DOHH2 (cell line): ENCODE results near the gene C1orf105.

Experiments
- H3F3A ChIP-seq: fragments of 200-600 bp; sonication (generic), shearing (Covaris generic); 2 replicates; pipeline ENCODE4 v1.6.0; 2016; ENCODE audit warnings: antibody characterized with exemption, mild to moderate bottlenecking; ENCODE audit not compliant: control insufficient read depth, insufficient read depth
- H3K27ac ChIP-seq: fragments of 200-600 bp; sonication (generic); 2 replicates; pipeline ENCODE4 v1.5.1; 2014; ENCODE audit warnings: low read depth, mild to moderate bottlenecking, low read length, moderate library complexity
- H3K27me3 ChIP-seq: fragments of 200-600 bp; sonication (generic); 2 replicates; pipeline ENCODE4 v1.6.1; 2014; ENCODE audit warnings: mild to moderate bottlenecking, low read length, mixed read lengths; ENCODE audit not compliant: control insufficient read depth
- H3K36me3 ChIP-seq: fragments of 200-600 bp; sonication (generic); 2 replicates; pipeline ENCODE4 v1.6.1; 2014; ENCODE audit warnings: mild to moderate bottlenecking, low read length, moderate library complexity, mixed read lengths; ENCODE audit not compliant: control insufficient read depth
- H3K4me1 ChIP-seq: fragments of 200-600 bp; sonication (generic); 2 replicates; pipeline ENCODE4 v1.6.1; 2014; ENCODE audit warnings: mild to moderate bottlenecking, low read length, mixed read lengths; ENCODE audit not compliant: control insufficient read depth
- H3K4me2 ChIP-seq: fragments of 200-600 bp; sonication (generic); 2 replicates; pipeline ENCODE4 v1.6.0; 2014; ENCODE audit warnings: mild to moderate bottlenecking, low read length, moderate library complexity
- H3K4me3 ChIP-seq: fragments of 200-600 bp; sonication (generic); 2 replicates; pipeline ENCODE4 v1.5.1; 2014; ENCODE audit warnings: mild to moderate bottlenecking, low read length, mixed read lengths
- H3K79me2 ChIP-seq: fragments of 200-600 bp; sonication (generic); 2 replicates; pipeline ENCODE4 v1.6.1; 2014; ENCODE audit warnings: mild to moderate bottlenecking, low read length, mixed read lengths; ENCODE audit not compliant: control insufficient read depth
- H3K9me2 ChIP-seq: fragments of 200-600 bp; sonication (generic); replicated peaks from 2 replicates; pipeline ENCODE4 v1.6.1; 2014; ENCODE audit warnings: mild to moderate bottlenecking, low read length, mixed read lengths; ENCODE audit not compliant: control insufficient read depth
- H3K9me3 ChIP-seq: fragments of 200-600 bp; sonication (generic); 2 replicates; pipeline ENCODE4 v1.6.1; 2014; ENCODE audit warnings: antibody characterized with exemption, low read length, mixed read lengths; ENCODE audit not compliant: control insufficient read depth, insufficient read depth
- H4K20me1 ChIP-seq: fragments of 200-600 bp; sonication (generic); 2 replicates; pipeline ENCODE4 v1.6.0; 2014; ENCODE audit warnings: low read depth, mild to moderate bottlenecking, antibody characterized with exemption, low read length, moderate library complexity; ENCODE audit not compliant: control insufficient read depth, insufficient read depth
- EZH2phosphoT487 ChIP-seq: fragments of 200-600 bp; sonication (generic); IDR thresholded peaks from 2 replicates; pipeline ENCODE4 v1.6.1; 2017; ENCODE audit warnings: borderline replicate concordance, mild to moderate bottlenecking, antibody characterized with exemption, low read length, moderate library complexity, mixed read lengths
- TF ChIP-seq, protein P1 (sequence below): fragments of 200-600 bp; sonication (generic); IDR thresholded peaks from one replicate; pipeline ENCODE4 v1.5.1; 2014; ENCODE audit warnings: antibody characterized with exemption, mild to moderate bottlenecking, low read depth, low read length; ENCODE audit not compliant: poor library complexity, severe bottlenecking

The C1orf105 gene

DNA sequence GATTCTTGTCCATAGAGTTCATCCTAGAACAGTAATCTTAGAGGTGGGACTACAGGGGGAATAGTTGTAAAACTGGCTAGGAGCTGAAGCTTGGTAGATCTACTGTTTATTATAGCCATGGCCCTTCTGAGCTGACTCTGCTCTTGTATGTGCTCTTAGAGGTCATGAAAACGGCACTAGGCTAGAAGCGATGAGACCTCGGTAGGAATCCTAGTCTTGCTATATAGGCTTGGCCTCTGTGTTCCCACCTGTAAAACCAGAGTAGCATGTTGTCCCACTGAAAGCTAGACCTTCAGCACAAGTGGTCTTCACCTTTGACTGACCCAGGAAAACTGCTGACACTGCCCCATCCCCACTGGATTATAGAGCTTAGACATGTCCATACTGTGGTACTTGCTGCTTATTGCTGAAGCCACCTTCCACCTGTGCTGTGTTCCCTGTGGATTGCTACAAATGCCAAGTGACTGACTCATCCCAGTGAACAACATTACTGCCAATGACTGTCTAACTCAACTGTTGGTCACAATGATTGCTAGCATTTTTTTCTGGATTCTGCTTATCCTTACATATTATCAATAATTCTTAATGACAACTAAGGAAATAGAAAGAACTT is 46.4 kb downstream of the C1orf105 start:
- H3K27ac ChIP-seq: no peak overlapping the region

DNA sequence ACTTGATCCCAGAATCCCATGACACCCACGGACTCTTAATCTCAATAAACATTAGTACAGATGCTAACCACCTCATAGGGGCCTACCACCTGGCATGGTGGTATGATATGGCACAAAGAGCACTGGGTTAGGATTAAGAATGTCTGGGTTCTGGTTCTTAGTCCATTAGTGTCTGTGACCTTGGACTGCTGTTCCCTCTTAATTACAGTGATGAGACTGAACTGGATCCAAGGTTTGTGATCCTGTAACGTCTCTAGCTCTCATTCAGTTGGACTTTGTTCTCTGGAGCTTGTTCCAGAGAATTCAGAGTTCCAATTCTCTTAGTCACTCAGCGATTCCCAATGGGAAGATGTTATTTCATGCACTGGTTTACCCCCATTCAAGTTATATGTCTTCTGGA is 47.0 kb downstream of the C1orf105 start:
- Histone ChIP-seq H3K4me1 (no peaks in the 10 kb centered on the region), H3F3A (no peaks in the 10 kb centered on the region), H4K20me1 (no peaks in the 10 kb centered on the region), H3K9me2 (no peaks in the 10 kb centered on the region), H3K4me3 (no peak overlapping the region), H3K27ac (no peak overlapping the region), H3K4me2 (no peak overlapping the region), H3K9me3 (no peaks in the 10 kb centered on the region; the same call in 1 of the 2 replicates), H3K36me3 (no peaks in the 10 kb centered on the region), H3K27me3 (no peaks in the 10 kb centered on the region; the same call in 1 of the 2 replicates), H3K79me2 (no peaks in the 10 kb centered on the region)
- no peak for TF ChIP-seq EZH2phosphoT487
- TF ChIP-seq, protein P1, sequence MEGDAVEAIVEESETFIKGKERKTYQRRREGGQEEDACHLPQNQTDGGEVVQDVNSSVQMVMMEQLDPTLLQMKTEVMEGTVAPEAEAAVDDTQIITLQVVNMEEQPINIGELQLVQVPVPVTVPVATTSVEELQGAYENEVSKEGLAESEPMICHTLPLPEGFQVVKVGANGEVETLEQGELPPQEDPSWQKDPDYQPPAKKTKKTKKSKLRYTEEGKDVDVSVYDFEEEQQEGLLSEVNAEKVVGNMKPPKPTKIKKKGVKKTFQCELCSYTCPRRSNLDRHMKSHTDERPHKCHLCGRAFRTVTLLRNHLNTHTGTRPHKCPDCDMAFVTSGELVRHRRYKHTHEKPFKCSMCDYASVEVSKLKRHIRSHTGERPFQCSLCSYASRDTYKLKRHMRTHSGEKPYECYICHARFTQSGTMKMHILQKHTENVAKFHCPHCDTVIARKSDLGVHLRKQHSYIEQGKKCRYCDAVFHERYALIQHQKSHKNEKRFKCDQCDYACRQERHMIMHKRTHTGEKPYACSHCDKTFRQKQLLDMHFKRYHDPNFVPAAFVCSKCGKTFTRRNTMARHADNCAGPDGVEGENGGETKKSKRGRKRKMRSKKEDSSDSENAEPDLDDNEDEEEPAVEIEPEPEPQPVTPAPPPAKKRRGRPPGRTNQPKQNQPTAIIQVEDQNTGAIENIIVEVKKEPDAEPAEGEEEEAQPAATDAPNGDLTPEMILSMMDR: no peak

More for the DNA sequence above, 46.4 kb downstream of the C1orf105 start:
- Histone ChIP-seq H3K4me2 (no peak overlapping the region), H3F3A (no peaks in the 10 kb centered on the region), H4K20me1 (no peaks in the 10 kb centered on the region), H3K4me1 (no peaks in the 10 kb centered on the region), H3K9me3 (no peaks in the 10 kb centered on the region; the same call in 1 of the 2 replicates), H3K27me3 (no peaks in the 10 kb centered on the region; the same call in 1 of the 2 replicates), H3K79me2 (no peaks in the 10 kb centered on the region), H3K9me2 (no peaks in the 10 kb centered on the region), H3K36me3 (no peaks in the 10 kb centered on the region), H3K4me3 (no peak overlapping the region)
- TF ChIP-seq EZH2phosphoT487: no peak
- TF ChIP-seq, protein P1: no peak

DNA sequence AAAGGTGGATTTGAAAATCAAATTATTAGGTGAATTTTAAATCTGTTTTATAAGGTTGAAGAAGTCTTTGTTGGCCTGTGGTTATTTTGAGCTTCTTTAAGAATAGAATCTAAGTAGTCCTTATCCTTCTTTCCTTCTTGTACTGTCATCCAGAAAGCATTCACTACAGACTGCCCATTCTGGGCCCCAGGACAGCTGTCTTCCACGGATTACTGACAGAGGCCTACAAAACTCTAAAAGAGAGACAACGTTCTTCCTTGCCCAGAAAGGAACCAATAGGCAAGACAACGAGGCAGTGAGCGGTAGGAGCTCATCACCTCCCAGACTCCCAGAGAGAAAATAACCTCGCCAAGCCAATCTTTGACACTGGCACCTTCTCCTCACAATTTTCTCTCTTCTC is 47.8 kb downstream of the C1orf105 start:
- H3K4me2 ChIP-seq: no peak overlapping the region

More for the DNA sequence above, 47.8 kb downstream of the C1orf105 start:
- Histone ChIP-seq H3K9me3 (no peaks in the 10 kb centered on the region; the same call in 1 of the 2 replicates), H3K4me3 (no peak overlapping the region), H3F3A (no peaks in the 10 kb centered on the region), H3K27ac (no peak overlapping the region), H3K4me1 (no peaks in the 10 kb centered on the region), H3K79me2 (no peaks in the 10 kb centered on the region), H3K27me3 (no peaks in the 10 kb centered on the region; the same call in 1 of the 2 replicates), H3K9me2 (no peaks in the 10 kb centered on the region), H4K20me1 (no peaks in the 10 kb centered on the region), H3K36me3 (no peaks in the 10 kb centered on the region)
- TF ChIP-seq EZH2phosphoT487: no peak
- TF ChIP-seq, protein P1: no peak
